GM12801 (cell line): Measurements from ENCODE around the gene PXYLP1.

Experiments
- TF ChIP-seq, protein P1 (sequence below): IDR thresholded peaks from one replicate; pipeline ENCODE4 v1.5.1; 2011; ENCODE audit warnings: control low read depth; ENCODE audit not compliant: insufficient read length; ENCODE audit errors: extremely low read depth

Gene PXYLP1

DNA sequence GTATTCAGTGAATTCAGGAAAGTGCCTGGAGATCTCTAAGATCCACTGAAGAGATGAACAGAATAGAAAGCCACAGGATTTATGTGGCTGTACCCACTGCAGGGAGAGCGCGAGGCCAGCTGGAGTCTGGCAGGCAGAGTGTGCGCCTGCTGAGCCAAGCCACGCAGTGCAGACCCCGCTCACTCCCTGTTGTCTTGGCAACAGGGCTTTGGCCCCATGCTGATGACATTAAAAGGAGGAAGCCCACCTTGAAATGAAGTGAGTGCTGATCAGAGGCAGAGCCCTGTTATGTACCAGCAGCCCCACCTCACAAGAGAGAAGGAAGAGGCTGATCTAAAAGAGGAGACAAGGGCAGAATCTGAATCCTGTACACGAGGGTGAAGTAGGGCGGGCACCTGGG, 36.7 kb downstream of the PXYLP1 start:
- TF ChIP-seq, protein P1, sequence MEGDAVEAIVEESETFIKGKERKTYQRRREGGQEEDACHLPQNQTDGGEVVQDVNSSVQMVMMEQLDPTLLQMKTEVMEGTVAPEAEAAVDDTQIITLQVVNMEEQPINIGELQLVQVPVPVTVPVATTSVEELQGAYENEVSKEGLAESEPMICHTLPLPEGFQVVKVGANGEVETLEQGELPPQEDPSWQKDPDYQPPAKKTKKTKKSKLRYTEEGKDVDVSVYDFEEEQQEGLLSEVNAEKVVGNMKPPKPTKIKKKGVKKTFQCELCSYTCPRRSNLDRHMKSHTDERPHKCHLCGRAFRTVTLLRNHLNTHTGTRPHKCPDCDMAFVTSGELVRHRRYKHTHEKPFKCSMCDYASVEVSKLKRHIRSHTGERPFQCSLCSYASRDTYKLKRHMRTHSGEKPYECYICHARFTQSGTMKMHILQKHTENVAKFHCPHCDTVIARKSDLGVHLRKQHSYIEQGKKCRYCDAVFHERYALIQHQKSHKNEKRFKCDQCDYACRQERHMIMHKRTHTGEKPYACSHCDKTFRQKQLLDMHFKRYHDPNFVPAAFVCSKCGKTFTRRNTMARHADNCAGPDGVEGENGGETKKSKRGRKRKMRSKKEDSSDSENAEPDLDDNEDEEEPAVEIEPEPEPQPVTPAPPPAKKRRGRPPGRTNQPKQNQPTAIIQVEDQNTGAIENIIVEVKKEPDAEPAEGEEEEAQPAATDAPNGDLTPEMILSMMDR = no peak

DNA sequence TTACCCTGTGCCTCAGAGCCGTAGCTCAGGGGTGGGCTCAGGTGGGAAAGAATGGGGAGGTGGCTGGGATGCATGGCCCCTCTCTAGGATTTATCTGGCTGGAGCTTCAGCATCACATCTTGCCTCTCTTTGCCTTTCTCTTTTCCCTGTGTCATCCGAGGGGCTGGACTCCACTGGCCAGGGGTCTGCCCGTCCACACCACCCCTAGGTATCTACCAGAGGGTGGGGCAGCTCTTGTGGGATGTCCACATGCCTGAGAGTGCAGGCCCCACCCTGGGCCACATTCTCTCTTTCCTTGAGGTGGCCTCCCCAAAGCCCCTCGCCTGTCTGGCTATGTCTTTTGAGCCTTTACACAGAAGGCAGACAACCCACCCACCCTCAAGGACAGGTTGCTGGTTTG, 37.2 kb downstream of the PXYLP1 start:
- TF ChIP-seq, protein P1 = no peak

DNA sequence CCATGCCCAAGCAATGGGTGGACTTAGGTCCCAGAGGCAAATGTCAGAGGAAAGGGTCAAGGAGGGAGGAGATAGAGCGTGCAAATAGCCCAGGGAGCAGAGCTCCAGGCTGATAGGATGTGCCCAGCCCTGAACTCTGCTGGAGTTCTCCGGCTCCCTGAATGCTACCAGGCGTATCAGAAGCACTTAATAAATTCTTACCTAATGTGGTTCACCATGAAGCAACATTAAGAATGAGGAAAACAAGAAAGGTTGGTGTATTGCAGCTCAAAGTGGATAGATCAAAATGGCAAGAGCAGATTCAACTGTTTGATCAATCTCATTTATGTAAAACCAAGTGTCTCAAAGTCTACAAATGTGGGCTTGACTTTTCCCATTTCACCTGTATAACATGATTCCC, 38.3 kb downstream of the PXYLP1 start:
- TF ChIP-seq, protein P1 = no peak

DNA sequence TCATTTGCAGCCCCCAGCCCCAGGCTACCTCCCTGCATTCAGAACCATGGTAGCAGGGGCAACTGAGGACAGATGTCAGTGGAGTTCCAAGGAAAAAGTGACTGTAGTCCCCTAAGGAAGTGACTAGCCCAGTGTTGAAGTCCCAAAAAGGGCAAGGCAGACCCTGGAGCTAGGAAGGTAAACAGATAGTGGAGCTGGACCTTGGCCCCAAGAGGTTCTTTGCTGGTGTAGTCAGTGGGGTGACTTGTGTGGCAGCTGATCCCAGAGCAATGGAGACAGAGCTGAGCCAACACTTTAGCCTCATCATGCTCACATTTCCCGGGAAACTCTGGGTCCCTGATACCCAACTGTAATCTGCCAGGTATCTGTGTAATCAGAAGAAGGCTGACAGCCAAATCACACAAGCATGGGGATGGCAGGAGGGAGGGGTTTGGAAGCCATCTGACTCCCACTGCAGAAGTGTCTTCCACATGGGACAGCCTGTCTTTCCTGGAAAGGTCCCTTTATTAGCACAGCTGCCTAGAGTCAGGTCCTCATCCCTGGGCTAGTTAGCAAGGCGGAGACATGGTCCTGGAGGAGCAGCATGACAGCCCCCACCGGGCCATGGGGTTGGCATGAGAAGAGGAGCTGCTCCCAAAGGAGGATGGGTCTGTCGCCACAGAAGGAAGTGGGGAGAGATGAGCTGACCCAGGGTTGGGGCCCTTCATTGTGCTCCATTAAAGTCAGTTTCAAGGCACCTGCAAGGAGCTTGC, 39.8 kb downstream of the PXYLP1 start:
- TF ChIP-seq, protein P1 = no peak

DNA sequence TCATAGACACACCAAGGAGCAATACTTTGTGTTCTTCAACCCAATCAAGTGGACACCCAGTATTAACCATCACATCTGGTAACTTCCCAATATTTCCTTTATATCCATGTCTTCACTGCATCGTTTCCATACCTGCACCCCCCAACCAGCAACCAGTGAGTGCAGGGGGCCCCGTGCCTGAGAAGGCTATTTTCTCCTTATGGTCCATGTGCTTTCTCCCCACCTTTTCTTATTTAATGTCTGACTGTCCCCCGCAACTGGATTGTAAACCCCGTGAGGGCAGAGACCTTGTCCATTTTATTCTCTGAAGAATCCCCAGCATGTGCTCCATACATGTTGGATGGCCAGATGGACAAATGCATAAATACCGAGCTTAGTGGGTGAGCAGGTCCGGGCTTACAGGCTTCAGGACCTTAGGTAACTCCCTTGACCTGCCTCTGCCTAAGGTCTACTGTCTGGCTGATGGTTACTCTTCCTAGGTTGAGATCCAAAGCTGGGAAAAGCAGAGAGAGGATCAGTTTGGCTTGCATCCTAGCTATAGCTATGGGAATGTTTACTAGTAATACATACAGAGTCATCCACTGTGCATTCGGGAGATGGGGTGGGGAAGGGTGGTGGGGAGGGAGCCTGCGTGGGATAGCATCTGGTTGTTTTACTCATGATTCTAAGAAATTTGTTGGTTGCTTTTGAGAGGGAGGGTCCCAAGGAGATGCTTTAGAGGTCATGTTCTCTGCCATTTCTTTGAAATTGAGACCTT, 41.5 kb downstream of the PXYLP1 start:
- TF ChIP-seq, protein P1 = no peak

DNA sequence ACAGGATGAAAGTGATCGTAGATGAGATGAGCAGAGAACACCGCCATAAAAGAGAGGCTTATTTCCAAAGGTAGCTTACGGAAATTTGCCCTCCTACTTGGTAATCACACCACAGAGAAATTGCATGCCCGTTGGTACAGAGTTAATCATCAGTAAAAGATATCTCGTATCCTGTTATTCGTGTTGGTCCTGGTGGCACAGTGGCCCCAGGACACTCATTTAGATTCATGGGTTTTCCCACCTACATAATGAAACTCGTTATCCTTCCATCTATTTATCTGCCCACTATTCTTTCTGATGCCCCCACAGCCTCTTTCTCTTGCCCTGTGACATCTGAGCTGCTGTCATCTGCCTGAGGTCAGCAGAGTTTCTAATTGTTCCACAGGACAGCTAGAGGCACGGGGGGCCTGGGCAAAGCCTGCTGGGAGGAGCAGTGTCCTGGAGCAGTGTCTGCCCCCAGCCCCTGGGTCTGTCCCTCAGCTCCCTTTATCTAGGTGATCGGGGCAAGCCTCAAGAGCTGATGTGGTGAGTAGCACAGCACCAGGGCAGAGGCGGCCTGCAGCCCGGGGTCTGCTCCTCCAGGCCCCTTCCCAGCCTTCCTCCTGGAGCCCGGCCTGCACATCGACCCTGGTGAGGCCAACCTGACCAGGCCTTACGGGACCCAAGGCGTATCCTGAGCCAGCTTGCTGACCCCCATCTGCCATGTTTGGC, 42.2 kb downstream of the PXYLP1 start:
- TF ChIP-seq, protein P1 = no peak

DNA sequence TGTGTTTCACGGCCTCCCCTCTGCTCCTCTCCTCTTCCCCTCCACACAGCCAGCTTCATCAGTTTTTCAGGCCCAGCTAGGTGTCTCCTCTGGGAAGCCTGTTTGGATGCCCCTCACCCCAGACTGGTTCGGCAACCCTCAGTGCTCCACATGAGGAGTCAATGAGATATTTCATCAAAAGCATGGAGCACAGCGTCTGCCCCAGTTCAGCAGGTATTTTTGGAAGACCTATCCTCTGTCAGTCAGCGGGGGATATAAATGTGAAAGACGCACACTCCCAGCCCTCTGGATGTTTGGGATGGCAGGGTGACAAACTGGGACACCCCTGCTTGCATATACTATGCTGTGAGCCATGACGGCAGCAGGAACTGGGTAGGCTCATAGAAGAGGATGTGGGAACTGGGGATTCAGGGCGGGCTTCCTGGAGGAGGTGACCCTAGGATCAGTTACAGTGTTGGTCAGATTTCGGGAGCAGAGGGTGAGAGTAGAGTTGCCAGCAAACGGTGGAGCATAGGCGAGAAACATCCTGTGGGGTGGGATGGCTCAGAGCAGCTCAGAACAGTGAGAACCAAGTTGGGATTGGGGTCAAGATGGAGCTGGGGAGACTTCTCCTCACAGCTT, 42.9 kb downstream of the PXYLP1 start:
- TF ChIP-seq, protein P1 = no peak
